Left lung (tissue), 10 donors: ENCODE measurements around the gene SPECC1L. TPM values are rescaled to one million over a fixed set of nuclear protein-coding genes. Genes with fewer than 3 reads are reported as not detected.

ENCODE experiments used
- ATAC-seq: fragments of 200-7000 bp; cut with Tn5 transposase; one replicate; pipeline ENCODE4 v1.9.1; 2020; ENCODE audit warnings: moderate library complexity
- DNase-seq, 4 donors: peaks; one replicate each; pipeline ENCODE4 v3.0.0-alpha.2; 2013 to 2020
- H3K27ac ChIP-seq, 2 donors: fragments of 200-600 bp; sonication (generic) in 1 of 2; one replicate each; pipeline versions ENCODE4 v1.5.0 to v1.8.0; 2020 to 2021
- H3K27me3 ChIP-seq, 2 donors: fragments of 200-600 bp; sonication (generic) in 1 of 2; one replicate each; pipeline versions ENCODE4 v1.5.0 to v1.8.0; 2020 to 2021
- H3K36me3 ChIP-seq, 2 donors: fragments of 200-600 bp; sonication (generic) in 1 of 2; one replicate each; pipeline versions ENCODE4 v1.5.0 to v1.8.0; 2020 to 2021
- H3K4me1 ChIP-seq, 2 donors: fragments of 200-600 bp; one replicate each; pipeline ENCODE4 v1.8.0; 2021
- H3K4me3 ChIP-seq, 2 donors: fragments of 200-600 bp; sonication (generic) in 1 of 2; one replicate each; pipeline versions ENCODE4 v1.5.0 to v1.8.0; 2020 to 2021; ENCODE audit warnings: mild to moderate bottlenecking in 1 of 2
- H3K9me3 ChIP-seq, 2 donors: fragments of 200-600 bp; sonication (generic) in 1 of 2; one replicate each; pipeline versions ENCODE4 v1.5.0 to v1.8.0; 2020 to 2021
- intact Hi-C, 2 donors: fragments of 100-400 bp; cut with DNase I; formaldehyde crosslinking; loops; one replicate each; pipeline versions ENCODE4 v1.11.2 to v1.14.2; 2022
- polyA plus RNA-seq, 6 donors: library from polyadenylated mRNA; unstranded; fragments of 120-200 nt; gene quantifications; one replicate each; pipeline ENCODE4 v1.2.1, GENCODE V29; 2013; ENCODE audit not compliant: insufficient read length in 6 of 6
- total RNA-seq, 2 donors: library from RNA; stranded (reverse); fragmentation: NEBNext Ultra II Directional; extraction: Animal tissue kit (Norgen Biotek cat#: 25700); gene quantifications; one replicate each; pipeline ENCODE4 v1.2.1, GENCODE V29; 2021
- TF ChIP-seq, protein P1 (sequence below), 2 donors: fragments of 200-600 bp; sonication (generic) in 1 of 2; IDR thresholded peaks; one replicate each; pipeline versions ENCODE4 v1.5.0 to v1.8.0; 2021; ENCODE audit warnings: antibody characterized with exemption in 2 of 2
- donor health status: DM: no; HTN: yes; CAD: no.
- donor health status: DM: no; HTN: no; CAD: no.

Gene SPECC1L
- total and polyA plus RNA-seq, 8 donors = 70.9 to 94.4 (median 80.9) TPM

DNA sequence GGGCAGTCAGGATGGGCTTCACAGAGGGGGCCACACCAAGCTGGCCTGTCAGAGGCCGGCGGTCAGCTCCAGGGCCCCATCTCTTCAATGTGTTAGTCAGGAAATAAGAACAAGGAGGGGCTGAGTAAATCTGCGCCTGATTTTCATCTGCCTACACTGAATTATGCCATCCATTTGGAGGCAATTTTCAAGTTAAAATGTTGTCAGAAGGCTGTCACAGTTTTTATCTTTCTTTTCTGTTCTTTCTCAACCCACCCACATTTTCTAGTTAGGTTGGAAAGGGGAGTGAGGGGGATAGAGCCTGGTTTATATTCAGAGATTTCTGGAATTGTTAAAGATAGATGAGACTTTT, 175.6 kb downstream of the SPECC1L start:
- intact Hi-C loops = no loop called here
- DNase-seq (no peak), ATAC-seq (no peak)
- no peaks in the 10 kb centered on the region for H3K9me3 ChIP-seq
- H3K4me1 ChIP-seq = peaks cover 0 to 40% of the 10 kb centered on the region in 2 donors
- no peaks in the 10 kb centered on the region for H3K27me3 ChIP-seq
- H3K4me3 ChIP-seq = no peak overlapping the region
- H3K27ac ChIP-seq = no peak overlapping the region
- peaks cover 0 to 30% of the 10 kb centered on the region in 2 donors for H3K36me3 ChIP-seq
- TF ChIP-seq, protein P1, sequence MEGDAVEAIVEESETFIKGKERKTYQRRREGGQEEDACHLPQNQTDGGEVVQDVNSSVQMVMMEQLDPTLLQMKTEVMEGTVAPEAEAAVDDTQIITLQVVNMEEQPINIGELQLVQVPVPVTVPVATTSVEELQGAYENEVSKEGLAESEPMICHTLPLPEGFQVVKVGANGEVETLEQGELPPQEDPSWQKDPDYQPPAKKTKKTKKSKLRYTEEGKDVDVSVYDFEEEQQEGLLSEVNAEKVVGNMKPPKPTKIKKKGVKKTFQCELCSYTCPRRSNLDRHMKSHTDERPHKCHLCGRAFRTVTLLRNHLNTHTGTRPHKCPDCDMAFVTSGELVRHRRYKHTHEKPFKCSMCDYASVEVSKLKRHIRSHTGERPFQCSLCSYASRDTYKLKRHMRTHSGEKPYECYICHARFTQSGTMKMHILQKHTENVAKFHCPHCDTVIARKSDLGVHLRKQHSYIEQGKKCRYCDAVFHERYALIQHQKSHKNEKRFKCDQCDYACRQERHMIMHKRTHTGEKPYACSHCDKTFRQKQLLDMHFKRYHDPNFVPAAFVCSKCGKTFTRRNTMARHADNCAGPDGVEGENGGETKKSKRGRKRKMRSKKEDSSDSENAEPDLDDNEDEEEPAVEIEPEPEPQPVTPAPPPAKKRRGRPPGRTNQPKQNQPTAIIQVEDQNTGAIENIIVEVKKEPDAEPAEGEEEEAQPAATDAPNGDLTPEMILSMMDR (IDR thresholded peaks at IDR 0.05) = no peak

DNA sequence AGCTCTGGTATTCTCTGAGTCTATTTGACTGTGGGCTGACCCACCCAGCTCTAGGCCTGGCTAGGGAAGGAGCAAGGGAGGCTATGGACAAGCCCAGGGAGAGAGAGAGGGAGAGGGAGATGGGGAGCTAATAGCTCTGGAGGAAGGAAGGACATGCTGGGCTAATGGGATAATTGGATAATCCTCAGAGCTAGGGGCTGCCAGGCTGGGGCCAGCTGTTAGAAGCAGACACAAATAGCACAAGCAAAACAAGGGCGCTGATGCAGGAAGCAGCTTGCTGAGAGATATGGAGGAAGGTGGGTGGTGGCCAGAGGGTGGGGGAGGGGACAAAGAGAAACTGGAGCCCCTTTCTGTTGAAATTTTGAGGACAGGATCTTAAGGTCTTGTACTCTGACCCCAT, 180.0 kb downstream of the SPECC1L start:
- Histone ChIP-seq H3K27ac (peak overlapping the region in 1 of 2 donors; percentile 23), H3K36me3 (no peaks in the 10 kb centered on the region), H3K9me3 (no peaks in the 10 kb centered on the region), H3K4me3 (no peak overlapping the region), H3K27me3 (no peaks in the 10 kb centered on the region), H3K4me1 (peaks cover 0 to 28% of the 10 kb centered on the region in 2 donors)
- intact Hi-C loops = no loop called here
- DNase-seq = peak in 1 of 4 donors; percentile 77
- ATAC-seq = no peak
- TF ChIP-seq, protein P1 (IDR thresholded peaks at IDR 0.05) = no peak

DNA sequence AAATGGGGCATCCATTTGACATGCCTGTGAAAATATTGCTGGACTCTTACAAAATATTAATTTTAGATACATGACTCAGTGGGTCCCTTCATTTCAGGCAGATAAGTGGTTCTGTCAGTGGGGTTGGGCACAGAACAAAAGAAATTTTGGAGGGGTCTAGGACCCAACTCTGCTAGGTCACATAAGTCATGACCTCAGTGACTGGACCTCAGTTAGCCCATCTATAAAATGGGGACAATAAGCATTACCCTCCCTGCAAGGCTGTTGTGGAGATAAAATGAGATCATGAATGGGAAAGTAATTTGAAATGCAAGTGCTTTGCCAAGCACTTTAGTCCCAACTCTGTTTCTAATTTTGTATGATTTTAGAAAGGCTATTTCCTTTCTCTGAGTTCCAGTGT, 180.5 kb downstream of the SPECC1L start:
- Histone ChIP-seq H3K4me3 (no peak overlapping the region), H3K4me1 (peaks cover 0 to 33% of the 10 kb centered on the region in 2 donors), H3K27ac (peak overlapping the region in 1 of 2 donors; percentile 23), H3K9me3 (no peaks in the 10 kb centered on the region), H3K27me3 (no peaks in the 10 kb centered on the region), H3K36me3 (no peaks in the 10 kb centered on the region)
- intact Hi-C loops = no loop called here
- TF ChIP-seq, protein P1 (IDR thresholded peaks at IDR 0.05) = no peak
- DNase-seq = no peak
- ATAC-seq = no peak

DNA sequence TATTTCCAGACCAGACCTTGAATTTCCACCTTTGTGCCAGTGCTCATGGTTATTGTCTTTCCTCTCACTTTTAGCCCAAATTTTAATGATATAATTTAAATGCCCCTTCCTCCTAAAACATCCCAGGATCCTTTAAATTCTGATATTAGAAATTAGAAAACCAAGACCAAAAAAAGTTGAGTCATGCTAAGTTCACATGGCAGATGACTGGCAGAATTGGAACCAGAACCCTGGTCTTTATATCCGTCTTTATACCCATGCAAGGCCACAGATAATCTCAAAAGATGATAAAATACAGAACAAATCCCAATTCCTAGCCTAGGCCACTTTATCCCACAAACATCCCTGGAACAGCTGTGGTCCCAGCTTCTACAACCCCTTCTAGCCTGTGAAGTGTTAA, 183.2 kb downstream of the SPECC1L start:
- TF ChIP-seq, protein P1 (IDR thresholded peaks at IDR 0.05) = no peak
- intact Hi-C loops = no loop called here
- no peaks in the 10 kb centered on the region for H3K27me3 ChIP-seq
- no peaks in the 10 kb centered on the region for H3K36me3 ChIP-seq
- H3K4me1 ChIP-seq = peaks cover 0 to 30% of the 10 kb centered on the region in 2 donors
- ATAC-seq = no peak
- H3K27ac ChIP-seq = no peak overlapping the region
- no peak overlapping the region for H3K4me3 ChIP-seq
- no peak for DNase-seq
- H3K9me3 ChIP-seq = no peaks in the 10 kb centered on the region

DNA sequence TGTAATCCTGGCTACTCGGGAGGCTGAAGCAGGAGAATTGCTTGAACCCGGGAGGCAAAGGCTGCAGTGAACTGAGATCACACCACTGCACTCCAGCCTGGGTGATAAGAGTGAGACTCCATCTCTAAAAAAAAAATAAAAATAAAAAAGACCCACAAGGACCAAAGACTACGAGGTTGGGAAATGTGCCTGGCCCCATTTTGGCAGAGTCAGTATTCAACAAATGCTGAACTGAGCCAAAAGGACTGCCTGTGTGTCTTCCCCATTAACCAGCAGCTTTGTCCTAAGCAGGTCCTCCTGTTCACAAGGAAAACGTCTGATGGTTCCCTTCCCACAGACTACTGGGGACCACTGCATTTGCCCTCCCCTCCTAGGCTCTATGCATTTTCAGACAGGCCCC, 184.4 kb downstream of the SPECC1L start:
- Histone ChIP-seq H3K4me1 (peaks cover 0 to 20% of the 10 kb centered on the region in 2 donors), H3K4me3 (no peak overlapping the region), H3K27me3 (no peaks in the 10 kb centered on the region), H3K36me3 (no peaks in the 10 kb centered on the region), H3K9me3 (no peaks in the 10 kb centered on the region), H3K27ac (no peak overlapping the region)
- TF ChIP-seq, protein P1 (IDR thresholded peaks at IDR 0.05) = no peak
- DNase-seq (no peak), ATAC-seq (no peak)
- intact Hi-C loops = no loop called here
